K562 (cell line): ENCODE data around the gene CBLL1. TPM values are rescaled to one million over a fixed set of nuclear protein-coding genes. Genes with fewer than 3 reads are reported as not detected.

Source experiments
- ATAC-seq: fragments of 200-7000 bp; cut with Tn5 transposase; 3 replicates; pipeline ENCODE4 v1.9.1; 2020; ENCODE audit warnings: moderate library complexity
- BruUV-seq: library from RNA; stranded (reverse); fragments of 400-500 nt; replicated peaks from 2 replicates; lab custom pipeline; 2021; lab: Mats Ljungman, UMichigan
- CTCF ChIA-PET: fragments of 300-600 bp; formaldehyde crosslinking; extraction: SDS; loops from one replicate; lab custom pipeline; 2021; ENCODE audit warnings: low intra/inter-chr PET ratio; lab: Yijun Ruan, JAX
- POLR2A ChIA-PET: fragments of 300-600, 350-650 bp; sonication (Branson Sonifier 250); formaldehyde crosslinking; extraction: SDS; loops from one replicate; lab custom pipeline; 2021; ENCODE audit warnings: antibody characterized with exemption, inconsistent platforms; lab: Yijun Ruan, JAX
- DNase-seq, 4 experiments: peaks; one replicate each; pipeline versions ENCODE4 v3.0.0 to v3.0.0-alpha.2; 2011 to 2018; ENCODE audit warnings: low spot score in 3 of 4, mixed read lengths in 3 of 4; ENCODE audit errors: extremely low read depth in 1 of 4
- FAIRE-seq: peaks from 2 replicates; lab custom pipeline; 2011; peaks lifted over from hg19 to GRCh38; lab: Jason Lieb, UNC
- H2AFZ ChIP-seq: 2 replicates; pipeline ENCODE4 v1.6.0; 2011; ENCODE audit warnings: low read depth, low read length, control low read depth, inconsistent platforms
- H3K27ac ChIP-seq: fragments of 200-600 bp; 3 replicates; pipeline ENCODE4 v1.8.0; 2011; ENCODE audit warnings: low read depth, mild to moderate bottlenecking, control low read depth, inconsistent platforms, low read length, moderate library complexity, mixed read lengths; ENCODE audit errors: extremely low read depth
- H3K27me3 ChIP-seq, 2 experiments: fragments of 300-600 bp in 1 of 2; 2 replicates in 1 of 2; 3 replicates in 1 of 2; pipeline versions ENCODE4 v1.6.0 to v1.8.0; 2011; ENCODE audit warnings: inconsistent platforms in 2 of 2, low read length in 2 of 2, mild to moderate bottlenecking in 1 of 2, mixed read lengths in 1 of 2, moderate library complexity in 1 of 2; ENCODE audit not compliant: control insufficient read depth in 2 of 2, insufficient read depth in 2 of 2
- H3K36me3 ChIP-seq: fragments of 300-600 bp; 3 replicates; pipeline ENCODE4 v1.8.0; 2011; ENCODE audit warnings: mild to moderate bottlenecking, low read length, inconsistent platforms; ENCODE audit not compliant: control insufficient read depth, insufficient read depth
- H3K4me1 ChIP-seq, 2 experiments: fragments of 200-600 bp in 1 of 2; replicated peaks in 1 of 2; 2 replicates in 1 of 2; 3 replicates in 1 of 2; pipeline versions ENCODE4 v1.5.1 to v1.8.0; 2011; ENCODE audit warnings: inconsistent platforms in 2 of 2, low read length in 2 of 2, mild to moderate bottlenecking in 1 of 2, mixed read lengths in 1 of 2, moderate library complexity in 1 of 2; ENCODE audit not compliant: control insufficient read depth in 2 of 2, insufficient read depth in 2 of 2
- H3K4me2 ChIP-seq: 2 replicates; pipeline ENCODE4 v1.6.1; 2011; ENCODE audit warnings: low read length, control low read depth, inconsistent platforms, mixed read lengths; ENCODE audit not compliant: insufficient read depth
- H3K4me3 ChIP-seq: fragments of 200-600 bp; sonication (generic), shearing (Covaris generic); 2 replicates; pipeline ENCODE4 v1.5.1; 2016; ENCODE audit warnings: control low read depth, inconsistent platforms
- H3K79me2 ChIP-seq: fragments of 200-600 bp; 3 replicates; pipeline ENCODE4 v1.8.0; 2011; ENCODE audit warnings: low read length, inconsistent platforms; ENCODE audit not compliant: control insufficient read depth, insufficient read depth
- H3K9ac ChIP-seq, 2 experiments: 2 replicates each; pipeline versions ENCODE4 v1.6.0 to v1.6.1; 2011; ENCODE audit warnings: low read depth in 2 of 2, low read length in 2 of 2, control low read depth in 1 of 2, inconsistent platforms in 1 of 2, mild to moderate bottlenecking in 1 of 2, mixed read lengths in 1 of 2; ENCODE audit not compliant: insufficient read depth in 1 of 2
- H3K9me1 ChIP-seq: one replicate; pipeline ENCODE4 v1.6.0; 2011; ENCODE audit warnings: inconsistent platforms, mild to moderate bottlenecking, low read length, moderate library complexity; ENCODE audit not compliant: control insufficient read depth, insufficient read depth
- H3K9me3 ChIP-seq: replicated peaks from 2 replicates; pipeline ENCODE4 v1.5.1; 2011; ENCODE audit warnings: low read depth, low read length, inconsistent platforms; ENCODE audit not compliant: control insufficient read depth, insufficient read depth
- H4K20me1 ChIP-seq: replicated peaks from 2 replicates; pipeline ENCODE4 v1.6.1; 2011; ENCODE audit warnings: low read length, inconsistent platforms, mixed read lengths; ENCODE audit not compliant: control insufficient read depth, insufficient read depth
- CBX8 ChIP-seq: fragments of 200-600 bp; sonication (generic); IDR thresholded peaks from 2 replicates; pipeline ENCODE4 v1.6.1; 2012; ENCODE audit warnings: borderline replicate concordance, mixed run types, low read depth, mild to moderate bottlenecking, moderate library complexity, mixed read lengths, low read length, control low read depth, inconsistent platforms; ENCODE audit not compliant: poor library complexity, severe bottlenecking; ENCODE audit errors: extremely low read depth
- MXD1 ChIP-seq: fragments of 250-450 bp; sonication (Bioruptor Pico); IDR thresholded peaks from 2 replicates; pipeline ENCODE4 v1.8.0; 2021; ENCODE audit warnings: borderline replicate concordance, mild to moderate bottlenecking, moderate library complexity; ENCODE audit not compliant: poor library complexity, severe bottlenecking
- SRF ChIP-seq, 2 experiments: fragments of 250-450, 450-650 bp in 1 of 2; sonication (Bioruptor Pico) in 1 of 2; sonication (generic) in 1 of 2; formaldehyde crosslinking; IDR thresholded peaks; 2 replicates each; pipeline versions ENCODE4 v1.5.0 to v1.5.1; 2020 to 2022; ENCODE audit warnings: mild to moderate bottlenecking in 1 of 2, missing genetic modification reagents in 1 of 2
- THRAP3 ChIP-seq: fragments of 450-650 bp; IDR thresholded peaks from 2 replicates; pipeline ENCODE4 v1.6.1; 2016; ENCODE audit warnings: mild to moderate bottlenecking, inconsistent platforms, borderline replicate concordance
- ZNF143 ChIP-seq: sonication (generic); formaldehyde crosslinking; IDR thresholded peaks from 2 replicates; pipeline ENCODE4 v1.9.0; 2022; ENCODE audit warnings: mild to moderate bottlenecking, missing genetic modification reagents
- ZNF384 ChIP-seq: IDR thresholded peaks from 2 replicates; pipeline ENCODE4 v1.6.1; 2012; ENCODE audit warnings: low read depth, low read length, improper control_type of control experiment
- WGBS: fragments of 100-300 bp; shearing (Covaris generic); methylation state at CpG from one replicate; pipeline ENCODE4 v1.1.6; 2016; ENCODE audit warnings: low coverage, mixed read lengths; ENCODE audit not compliant: insufficient coverage; ENCODE audit errors: missing lambda C conversion rate; 5-methylcytosine and 5-hydroxymethylcytosine counted together
- in situ Hi-C: fragments of 300-500 bp; cut with MboI; formaldehyde crosslinking; loops from 4 replicates; pipeline ENCODE4 v1.15.0; 2018; ENCODE audit warnings: inconsistent platforms, mixed read lengths
- intact Hi-C: fragments of 100-400 bp; cut with micrococcal nuclease; formaldehyde crosslinking; loops from 2 replicates; pipeline ENCODE4 v1.14.2; 2022
- polyA plus RNA-seq, 8 experiments: library from polyadenylated mRNA; depleted of rRNA in 4 of 8; stranded (reverse) in 5 of 8; unstranded in 3 of 8; fragments of >200 nt; fragmentation: Nextera tagmentation in 2 of 8; fragmentation: Illumina TruSeq in 1 of 8; extraction: Ambion mirVana in 2 of 8; extraction: Trizol in 1 of 8; gene quantifications; 2 replicates each; pipeline versions ENCODE4 v1.2.1 to v1.2.3, GENCODE V29; 2011 to 2014; ENCODE audit warnings: inconsistent platforms in 1 of 8, missing spikeins in 1 of 8
- total RNA-seq, 7 experiments: library from RNA; depleted of rRNA in 6 of 7; stranded (reverse); fragments of >200 nt in 6 of 7; fragmentation: Illumina TruSeq in 2 of 7; extraction: Trizol in 2 of 7; gene quantifications; 2 replicates each; pipeline versions ENCODE4 v1.2.1 to v1.2.3, GENCODE V29; 2011 to 2021; ENCODE audit warnings: low replicate concordance in 1 of 7

CBLL1 gene
- total and polyA plus RNA-seq, 9 of the 15 experiments (the other 6 are each of a cell fraction or from before 2014, with no cell fraction given): 14.7 to 67.9 (median 35.4) TPM

- in situ Hi-C loops (no loop called here), intact Hi-C loops (no loop called here)
- H3K9me1 ChIP-seq: no peaks in the 10 kb centered on the region
- ChIA-PET POLR2A (no interaction called here), CTCF (no interaction called here)
- H3K4me3 ChIP-seq: no peak overlapping the region
- H3K27me3 ChIP-seq: peaks cover 31 to 43% of the 10 kb centered on the region in 2 experiments
- no TSS peak for BruUV-seq
- WGBS: 0% methylated on average over 2 of the region's 2 CpGs
- TF ChIP-seq ZNF384 (no peak), CBX8 (peak; percentile 62)
- no peak overlapping the region for H3K27ac ChIP-seq
- H3K4me1 ChIP-seq: no peaks in the 10 kb centered on the region
- H4K20me1 ChIP-seq: no peaks in the 10 kb centered on the region
- ATAC-seq (no peak), FAIRE-seq (no peak), DNase-seq (no peak)
- no peaks in the 10 kb centered on the region for H3K79me2 ChIP-seq
- no peaks in the 10 kb centered on the region for H3K9me3 ChIP-seq
- H3K4me2 ChIP-seq: no peak overlapping the region
- H3K36me3 ChIP-seq: no peaks in the 10 kb centered on the region
- H3K9ac ChIP-seq: no peak overlapping the region
- H2AFZ ChIP-seq: no peak overlapping the region
Observed at GRCh38 chr7:107785926-107786325, 42.0 kb downstream of the CBLL1 start.

- no peaks in the 10 kb centered on the region for H3K4me1 ChIP-seq
- H3K9me3 ChIP-seq: no peaks in the 10 kb centered on the region
- intact Hi-C loops (no loop called here), in situ Hi-C loops (no loop called here)
- FAIRE-seq: no peak
- H3K4me3 ChIP-seq: no peak overlapping the region
- TF ChIP-seq SRF (CRISPR knock-in tag; IDR thresholded peaks at IDR 0.05): no peak
- TF ChIP-seq MXD1 (CRISPR knock-in tag): no peak
- no peak for TF ChIP-seq THRAP3
- no peak for TF ChIP-seq ZNF143 (CRISPR knock-in tag)
- 0% methylated on average over 1 of the region's 1 CpG for WGBS
- H3K9ac ChIP-seq: no peak overlapping the region
- POLR2A ChIA-PET: interaction anchor here (0.7 to 1.9 kb wide), 8 partner anchors 10 to 97 kb away, joined by 3 to 6 read pairs (median 3); partner anchors contain the start of gene CBLL1
- H3K79me2 ChIP-seq: no peaks in the 10 kb centered on the region
- no peak overlapping the region for H3K4me2 ChIP-seq
- no peaks in the 10 kb centered on the region for H3K36me3 ChIP-seq
- no peak overlapping the region for H2AFZ ChIP-seq
- CTCF ChIA-PET: no interaction called here
- BruUV-seq: no TSS peak
- ATAC-seq: no peak
- DNase-seq: no peak
- H4K20me1 ChIP-seq: no peaks in the 10 kb centered on the region
- no peak overlapping the region for H3K27ac ChIP-seq
- H3K9me1 ChIP-seq: no peaks in the 10 kb centered on the region
- H3K27me3 ChIP-seq: peaks cover 35 to 41% of the 10 kb centered on the region in 2 experiments
Observed at GRCh38 chr7:107788216-107788615, 44.3 kb downstream of the CBLL1 start.
